IPS DF 19.7 (cell line): ENCODE data around the gene TCF20.

ENCODE experiments used
- DNase-seq: peaks from one replicate; pipeline ENCODE4 v3.0.0-alpha.2; 2013; ENCODE audit warnings: low read depth, low spot score

Gene TCF20

DNA sequence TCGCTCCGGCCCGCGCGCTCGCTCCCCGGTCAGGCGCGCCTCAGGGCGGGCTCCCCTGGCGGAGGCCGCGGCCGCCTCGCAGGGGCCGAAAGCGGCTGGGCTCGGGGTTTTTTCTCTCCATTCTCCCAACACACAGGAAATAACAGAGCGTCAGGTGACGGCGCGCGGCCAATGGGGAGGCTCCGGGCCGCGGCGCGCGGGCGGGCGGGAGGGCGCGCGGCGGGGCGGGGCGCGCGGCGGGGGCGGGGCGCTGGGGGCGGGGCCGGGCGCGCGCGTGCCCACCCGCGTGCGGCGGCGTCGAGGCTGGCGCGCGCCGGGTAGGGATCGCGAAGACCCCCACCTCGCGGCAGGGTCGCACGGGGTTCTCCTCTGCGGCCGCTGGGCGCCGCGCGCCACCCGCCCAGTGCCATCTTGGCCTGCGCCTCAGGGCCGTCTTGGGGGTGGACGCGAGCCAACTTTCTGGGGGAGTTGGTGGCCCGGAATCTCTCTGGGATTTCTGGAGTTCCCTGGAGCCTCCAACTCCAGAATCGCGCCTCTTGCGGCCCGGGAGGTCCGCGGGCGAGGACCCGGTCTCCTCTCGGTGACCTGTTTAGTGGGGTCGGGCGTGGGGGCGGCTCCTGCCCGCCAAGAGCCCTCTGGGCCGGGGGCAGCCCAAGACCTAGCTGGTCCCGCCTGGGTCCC lies at the start of gene TCF20:
Gene TCF20 (minus strand): TSS at position 144 of the 681 bp plus-strand sequence. CDS start 55,348 bp downstream, outside the sequence.
- no peak for DNase-seq

DNA sequence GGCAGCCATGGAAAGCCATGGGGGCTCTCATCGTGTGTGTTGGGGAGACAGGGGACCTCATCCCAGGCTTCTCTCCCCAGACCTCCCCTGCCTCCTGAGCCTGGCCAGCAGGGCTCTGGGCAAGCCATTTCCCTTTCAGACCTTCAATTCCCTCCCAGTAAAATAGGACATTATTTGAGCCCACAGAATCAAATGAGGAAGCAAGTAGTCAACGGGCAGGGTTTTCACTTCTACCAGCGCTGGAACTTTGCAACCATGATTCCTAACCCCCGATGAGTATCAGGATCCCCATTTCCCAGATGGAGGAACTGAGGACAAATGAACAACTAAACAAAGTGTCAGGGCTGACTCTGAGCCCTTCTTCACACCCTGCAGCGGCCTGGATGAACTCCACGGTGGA lies 48.9 kb upstream of the TCF20 start:
- no peak for DNase-seq

DNA sequence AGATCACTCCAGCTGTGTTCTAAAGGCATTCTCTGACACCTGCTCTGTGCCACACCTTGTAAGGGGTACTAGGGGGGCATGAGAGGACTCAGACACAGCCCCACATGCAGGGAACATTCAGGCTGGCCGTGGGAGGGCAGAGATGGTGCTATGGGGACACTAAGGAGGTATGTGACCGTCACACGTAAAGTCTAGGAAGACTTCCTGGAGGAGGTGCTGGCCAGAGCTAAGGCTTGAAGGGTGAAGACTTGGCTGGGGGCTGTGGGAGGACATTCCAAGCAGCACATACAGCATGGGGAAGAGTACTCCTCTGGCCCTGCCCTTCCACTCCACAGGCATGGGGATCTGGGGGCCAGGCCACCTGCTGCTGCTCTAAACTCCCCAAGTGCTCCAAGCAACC lies 48.5 kb upstream of the TCF20 start:
- DNase-seq, result no peak

DNA sequence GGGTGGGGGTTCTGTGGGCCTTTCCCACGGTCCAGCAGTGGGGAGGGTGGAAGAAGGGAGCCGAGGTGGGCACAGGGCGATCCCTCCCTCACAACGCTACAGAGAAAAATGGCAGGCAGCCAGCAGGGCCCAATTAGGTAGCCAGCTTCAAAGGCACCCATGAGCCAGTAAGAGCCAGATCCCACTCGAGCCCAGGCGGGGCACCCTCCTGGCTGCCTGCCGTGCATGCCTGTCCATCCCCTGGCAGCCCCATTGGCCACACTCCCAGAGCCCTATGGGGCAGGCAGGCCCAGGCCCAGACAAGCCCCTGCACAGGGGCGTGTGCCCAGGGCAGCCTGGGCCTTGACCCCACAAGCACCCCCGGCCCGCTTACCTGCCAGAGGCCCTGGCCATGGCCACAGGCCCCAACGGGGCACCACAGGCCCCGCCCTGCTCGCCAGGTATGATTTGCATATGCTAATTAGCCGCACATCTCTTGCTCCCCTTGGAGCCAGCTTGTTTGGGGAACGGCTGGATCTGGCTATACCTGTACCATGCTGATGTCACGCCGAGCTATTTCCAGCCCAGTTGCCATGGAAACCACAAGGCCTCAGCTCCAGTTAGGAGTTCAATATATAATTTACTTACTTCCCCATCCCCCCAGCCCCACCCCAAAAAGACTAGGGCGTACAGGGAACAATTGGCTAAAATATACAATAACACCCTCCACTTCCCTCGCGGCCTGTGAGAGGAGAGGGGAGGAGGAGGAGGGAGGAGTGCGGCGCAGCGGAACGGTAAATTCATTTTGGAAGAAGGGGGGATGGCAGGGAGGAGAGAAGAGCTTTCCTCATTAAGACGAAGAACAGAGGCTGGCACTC lies 47.5 kb upstream of the TCF20 start:
- DNase-seq, result no peak

DNA sequence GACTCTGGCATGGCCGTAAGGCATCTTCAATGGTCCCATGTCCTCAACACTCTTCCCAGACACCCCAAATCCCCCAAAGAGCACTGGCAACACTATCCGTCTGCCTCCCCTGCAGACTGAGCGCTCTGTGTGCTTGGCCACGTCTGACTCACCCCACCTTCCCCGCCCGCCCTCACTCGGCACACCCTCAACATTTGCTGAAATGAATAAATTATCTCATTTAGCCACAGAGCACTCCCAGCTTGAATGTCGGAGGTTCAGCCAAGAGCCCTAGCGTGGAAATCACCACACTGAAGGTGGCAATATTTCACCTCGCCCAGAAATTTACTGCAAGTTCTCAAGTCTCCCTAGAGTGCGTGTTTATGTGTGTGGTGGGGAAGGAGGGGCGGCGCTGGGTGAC lies 46.6 kb upstream of the TCF20 start:
- DNase-seq, result no peak

DNA sequence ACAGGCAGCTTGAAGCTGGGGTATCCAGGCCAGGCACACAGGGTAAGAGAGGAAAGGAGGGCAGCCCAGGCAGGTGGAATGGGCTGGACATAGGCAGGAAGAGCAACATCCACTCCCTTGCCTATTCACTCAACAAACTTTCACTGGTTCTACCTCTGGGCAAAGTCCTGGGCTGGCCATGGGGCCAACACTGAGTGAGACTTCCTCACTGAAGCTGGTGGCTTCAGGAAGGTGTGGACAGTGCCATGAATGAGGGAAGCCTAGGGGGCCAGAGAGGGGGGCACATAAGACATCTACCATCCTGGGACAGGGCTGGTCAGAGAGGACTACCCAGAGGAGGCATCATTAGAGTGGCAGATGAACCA lies 44.9 kb upstream of the TCF20 start:
- DNase-seq, result no peak

DNA sequence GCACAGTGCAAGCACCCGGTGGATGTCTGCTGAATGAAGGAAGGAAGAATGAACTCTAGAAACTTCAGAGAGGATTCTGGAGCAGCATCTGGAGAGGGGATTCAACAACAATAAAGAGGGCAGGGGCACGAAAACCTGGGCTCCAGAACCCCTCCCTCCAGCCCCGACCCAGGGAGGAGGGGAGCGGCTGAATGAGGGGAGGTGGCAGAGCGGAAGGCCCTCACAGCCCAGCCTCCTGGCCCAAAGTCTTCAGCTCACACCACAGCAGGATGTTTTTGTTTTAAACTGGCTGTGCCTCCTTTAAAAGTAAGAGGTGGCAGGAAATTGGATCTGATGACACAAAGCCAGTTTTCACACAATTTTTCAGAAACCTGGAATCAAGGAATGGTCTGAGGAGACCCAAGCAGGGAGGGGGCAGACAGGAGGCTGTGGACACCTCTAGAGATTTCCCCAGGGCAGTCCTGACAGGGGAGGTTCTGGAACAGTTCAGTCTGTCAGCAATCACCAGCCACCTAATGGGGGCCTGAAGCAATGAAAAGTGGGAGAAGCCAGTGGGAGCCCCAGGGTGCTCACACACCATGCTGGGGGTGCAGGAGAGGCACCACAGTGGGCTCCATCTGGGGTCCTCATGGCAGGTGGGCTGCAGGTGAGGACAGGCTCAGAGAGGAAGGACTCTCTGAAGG lies 44.4 kb upstream of the TCF20 start:
- DNase-seq, result no peak

DNA sequence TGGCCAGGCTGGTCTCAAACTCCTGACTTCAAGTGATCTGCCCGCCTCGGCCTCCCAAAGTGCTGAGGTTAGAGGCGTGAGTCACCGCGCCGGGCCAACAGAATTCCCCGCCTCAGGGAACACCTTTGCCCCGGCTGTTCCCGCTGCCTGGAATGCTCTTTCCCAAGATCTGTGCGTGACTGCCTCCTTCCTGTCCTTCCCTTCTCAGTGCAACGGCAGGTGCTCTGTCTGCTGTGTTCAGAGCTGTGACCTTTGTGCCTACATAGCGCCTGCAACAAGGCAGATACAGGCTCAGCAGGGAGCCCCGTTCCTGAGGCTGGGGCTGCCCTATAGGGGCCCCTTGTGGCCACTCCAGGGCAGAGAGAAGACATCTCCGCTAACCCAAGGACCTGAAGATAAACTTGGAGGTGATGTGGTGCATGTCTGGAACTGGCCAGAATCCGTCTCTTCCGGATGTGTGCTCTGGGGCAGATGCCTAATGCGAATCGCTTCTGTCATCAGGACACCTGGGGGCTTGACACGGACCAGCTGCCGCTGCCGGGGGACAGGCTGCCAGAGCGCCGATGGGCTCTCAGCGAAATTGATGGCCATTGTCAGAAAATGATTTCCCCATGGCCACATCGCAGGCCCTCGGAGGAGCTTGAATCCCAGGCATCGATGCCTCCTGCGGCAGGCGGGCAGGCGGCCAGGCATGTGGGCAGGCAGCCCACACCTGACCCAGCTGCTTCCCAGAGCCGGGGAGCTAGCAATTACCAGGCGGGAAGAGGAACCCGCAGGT lies 43.5 kb upstream of the TCF20 start:
- peak; percentile 85 for DNase-seq

DNA sequence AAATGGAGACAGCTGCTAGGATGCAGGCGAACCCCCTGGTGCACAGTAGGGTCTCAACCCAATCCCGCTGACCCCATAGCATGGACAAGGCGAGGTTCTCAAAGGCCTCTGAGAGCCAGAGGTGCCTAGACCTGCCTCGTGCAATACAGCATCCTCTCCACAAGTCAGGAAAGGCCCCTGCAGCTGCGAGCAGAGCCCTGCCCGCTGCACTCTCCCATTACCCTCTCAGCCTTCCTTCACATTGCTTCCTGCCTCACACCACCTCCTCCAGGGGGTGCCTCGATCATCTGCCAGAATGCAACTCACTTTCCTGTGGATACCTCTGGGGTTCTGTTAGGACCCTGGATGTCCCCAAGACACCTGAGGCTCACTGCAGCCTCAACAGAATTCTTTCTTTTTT lies 42.8 kb upstream of the TCF20 start:
- no peak for DNase-seq

DNA sequence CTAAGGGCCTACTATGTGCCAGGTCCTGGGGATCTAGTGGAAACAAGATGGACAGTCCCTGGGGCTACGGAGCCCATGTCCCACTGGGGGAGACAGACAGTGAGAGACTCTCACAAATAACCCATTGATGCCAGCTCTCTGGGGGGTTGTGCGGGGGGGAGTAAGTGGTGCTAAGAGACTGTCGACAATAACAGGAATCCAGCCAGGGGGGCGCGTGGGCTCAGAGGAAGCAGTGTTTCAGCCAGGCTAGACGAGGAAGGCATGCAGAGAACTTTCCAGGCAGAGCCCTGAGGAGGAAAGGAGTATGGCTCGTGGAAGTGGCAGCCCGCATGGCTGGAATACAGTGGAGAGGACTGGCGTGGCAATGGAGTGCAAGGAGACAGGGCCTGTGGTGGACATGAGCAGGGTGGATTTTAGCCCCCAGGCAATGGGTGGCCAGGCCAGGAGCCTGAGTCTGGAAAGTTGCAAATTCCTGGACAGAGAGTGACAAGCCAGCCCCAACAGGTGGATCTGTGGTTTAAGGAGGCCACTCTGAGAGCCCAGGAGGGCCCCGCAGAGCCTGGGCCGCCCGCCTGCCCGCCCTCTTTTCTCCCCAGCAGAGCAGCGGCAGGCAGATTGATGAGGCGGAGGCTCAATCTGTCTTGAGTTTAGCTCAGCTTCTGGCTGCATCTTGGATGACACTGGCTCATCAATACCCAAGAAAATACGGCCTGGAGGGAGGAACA lies 40.0 kb upstream of the TCF20 start:
- DNase-seq, result no peak

DNA sequence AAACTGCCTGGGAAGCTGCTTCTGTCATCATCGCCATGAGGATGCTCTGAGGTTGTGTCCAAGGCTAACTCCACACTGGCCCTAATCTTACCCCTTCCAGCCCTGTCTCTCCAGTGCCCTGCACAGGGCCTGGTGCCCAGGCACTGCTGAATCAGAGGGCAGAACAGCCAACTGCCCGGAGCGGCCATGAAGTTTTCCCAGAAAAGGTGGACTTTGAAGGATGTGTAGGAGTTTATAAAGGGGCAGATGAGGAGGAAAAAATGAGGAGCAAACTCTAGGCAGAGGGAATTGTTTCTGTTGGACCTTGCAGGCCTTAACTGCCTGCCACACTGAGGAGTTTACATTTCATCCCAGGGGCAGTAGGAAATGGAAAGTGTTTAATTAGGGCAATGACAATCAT lies 39.4 kb upstream of the TCF20 start:
- no peak for DNase-seq

DNA sequence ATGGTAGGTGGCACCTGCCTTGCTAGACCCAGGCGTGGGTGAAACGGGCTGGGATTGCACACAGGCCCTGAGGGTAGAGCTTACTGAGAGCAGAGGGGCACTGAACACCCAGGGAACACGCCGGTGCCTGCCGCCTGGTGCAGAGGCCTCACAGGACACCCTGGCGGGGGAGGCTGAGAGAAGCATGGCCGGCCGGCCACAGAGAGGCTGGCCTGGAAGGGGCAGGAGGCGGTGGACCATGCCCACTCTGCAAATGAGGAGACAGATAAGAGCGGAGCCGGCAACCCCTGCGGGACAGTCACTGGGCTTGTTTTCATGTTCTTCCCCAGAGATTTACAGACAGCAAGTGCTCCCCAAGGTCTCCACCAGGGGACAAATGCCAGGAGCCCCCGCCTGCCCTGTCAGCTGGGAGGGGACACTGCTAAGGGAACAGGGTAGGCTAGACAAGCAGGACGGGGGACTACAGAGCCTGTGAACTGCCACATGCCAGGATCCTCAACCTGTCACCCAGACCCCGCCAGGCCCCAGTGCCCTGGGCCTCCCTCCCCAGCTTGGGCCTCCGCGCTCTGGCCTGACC lies 38.5 kb upstream of the TCF20 start:
- no peak for DNase-seq

DNA sequence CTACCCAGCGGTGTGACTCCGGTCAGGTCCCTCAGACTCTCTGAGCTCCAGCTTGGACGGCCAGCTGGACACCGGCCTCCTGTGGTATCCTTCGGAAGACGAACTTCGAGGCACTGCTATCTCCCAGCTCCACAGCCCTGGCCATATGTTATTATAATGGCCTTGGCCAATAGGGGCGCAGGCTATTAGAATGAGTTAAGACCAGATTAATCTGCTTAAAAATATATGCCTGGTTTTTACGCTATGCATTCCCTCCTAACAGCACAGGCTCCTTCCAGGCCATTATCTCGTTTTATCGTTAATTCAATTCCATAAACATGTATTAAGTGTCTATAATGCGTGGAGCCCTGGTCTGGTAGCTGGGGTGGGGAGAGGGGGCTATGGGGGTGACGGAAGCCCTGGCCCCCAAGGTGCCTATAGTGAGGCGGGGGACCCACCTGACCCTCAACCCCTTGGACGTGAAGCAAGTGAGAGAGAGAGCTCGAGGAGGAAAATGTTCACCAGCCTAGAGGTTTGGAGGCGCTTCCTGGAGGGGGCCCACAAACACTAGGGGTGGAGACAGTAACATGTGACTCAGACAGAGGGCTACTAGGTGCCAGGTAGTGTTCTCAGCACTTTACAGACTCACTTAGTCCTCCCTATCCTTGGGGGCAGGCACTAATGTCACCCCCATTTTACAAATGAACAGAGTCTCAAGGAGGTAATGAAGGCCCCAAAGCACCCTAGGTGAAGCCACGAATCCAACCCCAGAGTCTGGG lies 37.5 kb upstream of the TCF20 start:
- DNase-seq, result no peak

DNA sequence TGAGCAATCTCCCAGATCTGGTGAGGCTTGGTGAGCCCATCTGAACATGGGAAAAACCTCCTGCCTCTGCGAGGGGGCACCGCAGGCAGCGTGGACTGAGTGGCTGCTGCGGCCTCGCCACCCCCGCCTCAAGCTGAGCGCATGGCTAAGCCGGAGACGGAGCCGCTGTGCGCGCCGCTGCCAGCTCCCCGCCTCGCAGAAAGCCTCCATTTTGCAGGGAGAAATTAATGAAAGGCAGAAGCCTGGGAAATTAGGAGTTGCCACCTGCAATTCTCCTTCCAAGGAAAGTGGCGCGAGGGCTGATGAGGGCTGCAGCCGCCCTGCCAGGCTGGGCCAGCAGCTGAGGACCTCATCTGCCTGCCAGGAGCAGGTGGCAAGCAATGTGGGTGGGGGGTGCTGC lies 35.6 kb upstream of the TCF20 start:
- DNase-seq, result no peak

DNA sequence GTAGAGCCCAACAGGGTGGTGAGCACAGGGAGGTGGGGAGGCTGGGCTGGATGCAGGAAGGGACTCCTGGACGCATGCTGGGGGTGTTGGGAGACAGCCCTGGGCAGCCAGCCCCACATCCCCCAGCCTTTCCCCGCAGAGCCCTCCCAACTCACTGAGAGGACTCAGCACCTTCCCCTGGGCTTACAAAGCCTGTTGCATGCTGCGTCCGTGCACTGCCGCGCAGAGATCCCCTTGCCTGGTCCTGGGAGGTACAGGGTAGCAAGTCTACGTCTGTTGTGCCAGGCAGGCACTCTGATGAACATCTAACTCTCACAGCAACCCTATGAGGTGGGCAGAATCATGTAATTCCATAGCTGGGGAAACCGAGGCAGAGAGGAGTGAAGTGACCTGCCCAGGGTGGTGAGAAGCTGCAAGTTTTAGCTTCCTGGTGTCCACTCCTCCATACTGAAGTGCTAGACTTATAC lies 33.9 kb upstream of the TCF20 start:
- no peak for DNase-seq

DNA sequence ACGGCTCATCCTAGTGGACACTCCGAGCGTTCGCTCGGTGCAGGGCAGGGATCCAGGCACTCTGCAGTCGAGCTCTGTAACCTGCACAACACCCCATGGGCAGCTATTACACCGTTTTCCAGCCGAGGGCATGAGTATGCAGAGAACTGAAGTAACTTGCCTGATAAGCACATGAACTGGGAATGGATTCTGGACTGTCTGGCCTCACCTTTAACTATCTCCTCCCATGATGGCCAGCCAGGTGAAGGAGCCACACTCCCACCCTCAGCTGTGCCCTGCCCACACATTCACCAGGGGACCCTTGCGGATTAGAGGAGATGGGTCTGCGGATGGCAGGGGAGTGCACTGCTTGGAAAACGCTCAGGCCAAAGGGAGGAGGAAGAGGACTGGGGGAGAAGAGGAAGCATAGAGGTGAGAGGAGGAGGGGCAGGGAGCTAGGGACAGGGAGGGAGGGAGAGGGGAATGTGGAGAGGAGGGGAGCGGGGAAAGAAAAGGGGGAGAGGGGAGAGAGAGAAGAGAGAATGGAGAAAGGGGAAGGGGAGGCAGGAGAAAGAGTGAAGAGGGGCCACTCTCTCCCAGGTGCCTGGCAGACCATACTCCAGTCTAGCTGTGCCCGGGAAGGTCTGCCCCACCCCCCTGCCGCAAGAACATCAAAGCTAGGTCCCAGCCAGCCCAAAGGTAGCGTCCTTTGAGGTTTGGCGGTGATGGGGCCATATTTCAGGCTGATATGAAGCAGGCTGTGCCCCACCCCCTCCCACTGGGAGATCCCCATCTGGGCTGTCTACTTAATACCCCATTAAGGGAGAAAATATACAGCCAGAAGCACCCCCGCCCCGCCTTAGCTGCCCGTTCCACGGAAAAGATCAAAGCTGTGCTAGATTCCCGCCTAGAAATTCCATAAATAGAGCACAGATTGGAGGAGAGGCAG lies 33.2 kb upstream of the TCF20 start:
- DNase-seq, result peak; percentile 64

DNA sequence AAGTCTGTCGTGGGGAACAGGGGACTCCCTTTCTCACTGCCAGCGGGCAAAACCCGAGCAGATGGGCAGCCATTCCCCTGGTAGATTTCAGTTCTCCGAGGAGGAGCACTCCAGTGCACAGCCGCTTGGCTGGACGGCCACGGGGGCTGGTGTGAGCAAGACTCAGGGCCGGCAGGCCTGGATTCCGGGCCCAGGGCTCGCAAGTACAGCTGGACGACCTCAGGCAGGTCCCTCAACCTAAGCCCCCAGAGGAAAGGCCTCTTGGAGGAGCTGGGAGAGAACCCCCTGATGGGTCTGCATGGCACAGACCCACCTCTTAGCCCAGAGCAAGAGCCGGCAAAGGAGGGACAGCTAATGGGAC lies 31.3 kb upstream of the TCF20 start:
- DNase-seq, result no peak

DNA sequence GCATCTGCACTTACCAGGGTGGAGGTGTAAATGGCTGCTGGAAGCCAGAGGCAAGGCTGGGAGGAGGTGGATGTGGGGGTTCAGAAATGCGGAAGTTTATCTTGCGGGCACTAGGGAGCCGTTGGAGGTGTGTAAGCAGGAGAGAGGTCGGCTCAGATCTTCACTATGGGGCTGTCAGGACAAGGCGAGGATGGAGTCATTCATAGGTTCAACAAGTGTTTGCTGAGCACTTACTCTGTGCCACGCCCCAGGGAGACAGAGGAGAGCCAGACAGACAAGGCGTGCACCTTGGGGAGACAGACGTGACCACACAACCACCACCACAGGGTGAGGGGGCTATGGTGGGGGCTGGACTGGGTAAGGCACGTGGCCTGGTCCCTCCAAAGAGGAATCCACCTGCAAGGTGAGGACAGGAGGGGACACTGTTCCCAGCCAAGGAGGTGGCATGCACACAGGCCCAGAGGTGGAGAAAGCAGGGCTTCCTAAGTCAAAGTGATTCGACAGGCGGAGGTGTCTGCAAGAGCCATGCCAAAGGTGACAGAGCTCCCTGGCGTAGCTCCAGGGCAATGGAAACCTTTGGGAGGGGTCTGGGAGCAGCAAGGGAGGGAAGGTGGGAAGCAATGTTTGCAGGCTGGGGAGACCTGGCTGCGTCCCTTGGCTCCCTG lies 30.8 kb upstream of the TCF20 start:
- no peak for DNase-seq
